Activated CD4-positive, alpha-beta memory T cell treated with anti-CD3 and anti-CD28 coated beads, Interleukin-2, amount 10 ng/mL, durations not matched to agents 7 days and 5 days (primary cell): Measurements from ENCODE around the gene SGSM1. TPM values are rescaled to one million over a fixed set of nuclear protein-coding genes. Genes with fewer than 3 reads are reported as not detected.

Experiments
- CTCF ChIA-PET: fragments of 350-600 bp; sonication (Branson Sonifier 250); formaldehyde crosslinking; loops from one replicate; lab custom pipeline; 2021; ENCODE audit warnings: antibody characterized with exemption, inconsistent platforms; lab: Charles Lee
- POLR2A ChIA-PET: fragments of 350-600 bp; sonication (Branson Sonifier 250); formaldehyde crosslinking; loops from one replicate; lab custom pipeline; 2021; ENCODE audit warnings: antibody characterized with exemption; lab: Charles Lee
- DNase-seq: peaks from one replicate; pipeline ENCODE4 v3.0.0-alpha.2; 2020
- H3K27ac Mint-ChIP-seq: one replicate; pipeline ENCODE4 v1.8.0; 2021; ENCODE audit warnings: mild to moderate bottlenecking, mixed read lengths
- H3K27me3 Mint-ChIP-seq: one replicate; pipeline ENCODE4 v1.8.0; 2021; ENCODE audit warnings: mixed read lengths
- H3K36me3 Mint-ChIP-seq: one replicate; pipeline ENCODE4 v1.8.0; 2021; ENCODE audit warnings: low read depth, mixed read lengths
- H3K4me1 Mint-ChIP-seq: one replicate; pipeline ENCODE4 v1.8.0; 2021; ENCODE audit warnings: mixed read lengths
- H3K4me3 Mint-ChIP-seq: one replicate; pipeline ENCODE4 v1.8.0; 2021; ENCODE audit warnings: mild to moderate bottlenecking, mixed read lengths
- H3K9me3 Mint-ChIP-seq: one replicate; pipeline ENCODE4 v1.8.0; 2021; ENCODE audit warnings: mixed read lengths
- total RNA-seq, 2 experiments: library from RNA; stranded (reverse); gene quantifications; one replicate each; pipeline ENCODE4 v1.2.3, GENCODE V29; 2021

SGSM1 gene
- total RNA-seq, 2 experiments from 2014 or later = 0.35 to 0.93 TPM

DNA sequence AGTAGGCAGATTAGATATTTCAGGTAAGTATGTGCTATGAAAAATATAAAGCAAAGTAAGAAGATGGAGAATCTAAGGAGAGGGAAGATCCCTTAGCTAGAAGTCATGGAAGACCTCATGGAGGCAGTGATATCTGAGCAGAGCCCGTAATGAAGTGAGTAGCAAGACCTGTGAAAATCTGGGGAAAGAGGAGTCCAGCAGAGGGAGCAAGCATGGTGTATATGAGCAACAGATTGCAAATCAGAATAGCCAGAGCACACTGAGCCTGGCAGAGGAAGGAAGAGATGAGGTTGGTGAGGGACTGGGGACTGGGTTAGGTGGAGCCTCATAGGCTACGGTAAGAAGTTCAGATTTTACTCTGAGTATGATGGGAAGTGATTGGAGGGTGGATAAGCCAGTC, 131.1 kb downstream of the SGSM1 start:
- DNase-seq = peak; percentile 23
- Mint-ChIP-seq H3K4me1 (no peaks in the 10 kb centered on the region), H3K4me3 (no peak overlapping the region), H3K27ac (no peak overlapping the region), H3K9me3 (no peaks in the 10 kb centered on the region), H3K36me3 (no peaks in the 10 kb centered on the region), H3K27me3 (peaks cover 12% of the 10 kb centered on the region)
- ChIA-PET POLR2A (interaction anchor here (1.0 kb wide), 1 partner anchor 112 kb away, joined by 3 read pairs; no protein-coding TSS in a partner anchor), CTCF (interaction anchor here (1.0 to 5.1 kb wide), 6 partner anchors 10 to 168 kb away, joined by 3 to 63 read pairs (median 14); no protein-coding TSS in a partner anchor)

DNA sequence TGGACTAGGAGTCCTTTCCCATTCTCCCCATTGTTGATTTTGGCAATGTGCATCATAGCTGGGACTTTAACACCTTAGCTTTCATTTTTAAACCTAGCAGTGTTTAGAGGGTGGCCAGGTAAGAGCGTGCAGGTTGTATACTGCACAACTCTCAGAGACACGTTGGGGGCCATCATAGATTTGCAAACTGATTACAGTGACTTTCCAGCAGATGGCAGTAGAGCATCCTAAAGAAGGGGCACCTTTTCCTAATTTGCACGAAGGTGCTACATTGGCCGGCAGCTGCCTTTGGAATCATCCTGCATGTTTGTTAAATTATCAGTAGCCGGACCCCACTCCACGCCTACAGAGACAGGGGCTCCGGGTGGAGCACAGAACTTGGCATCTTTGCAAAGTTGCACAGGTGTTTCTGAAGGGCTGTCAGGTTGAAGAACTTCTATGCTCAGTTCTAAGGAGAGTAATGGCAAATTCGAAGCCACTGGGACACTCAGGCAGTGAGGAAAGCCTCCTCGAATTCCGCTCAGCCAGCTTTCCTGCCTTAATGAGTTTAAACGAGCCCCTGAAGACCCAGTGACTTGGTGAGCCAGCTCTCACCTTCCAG, 132.8 kb downstream of the SGSM1 start:
- CTCF ChIA-PET = interaction anchor here (0.6 to 5.1 kb wide), 18 partner anchors 9 to 228 kb away, joined by 3 to 63 read pairs (median 4); no protein-coding TSS in a partner anchor

DNA sequence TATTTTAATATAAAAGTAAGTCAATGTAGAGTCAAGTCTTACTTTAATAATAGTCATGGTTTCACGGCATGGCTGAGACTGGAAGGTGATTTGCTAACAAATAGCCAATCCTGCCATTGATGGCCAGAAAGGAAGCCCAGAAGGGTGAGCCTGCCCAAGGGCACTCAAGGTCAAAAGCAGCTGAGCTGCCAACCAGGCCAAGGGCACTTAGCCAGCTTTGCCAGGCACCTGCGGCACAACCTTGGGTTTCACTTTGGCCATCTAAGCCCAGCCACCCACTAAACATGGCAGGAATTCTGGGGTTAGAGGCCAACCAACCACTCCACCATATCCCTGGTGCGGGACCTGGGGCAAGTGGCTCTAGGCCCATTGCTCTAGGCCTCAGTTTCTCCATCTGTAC, 136.3 kb downstream of the SGSM1 start:
- Mint-ChIP-seq H3K4me1 (peaks cover 9% of the 10 kb centered on the region), H3K36me3 (no peaks in the 10 kb centered on the region), H3K27me3 (peaks cover 29% of the 10 kb centered on the region), H3K27ac (no peak overlapping the region), H3K4me3 (no peak overlapping the region), H3K9me3 (no peaks in the 10 kb centered on the region)
- ChIA-PET CTCF (interaction anchor here (0.6 to 1.4 kb wide), 3 partner anchors 8 to 35 kb away, joined by 3 to 5 read pairs (median 3); no protein-coding TSS in a partner anchor), POLR2A (no interaction called here)
- no peak for DNase-seq

More for the DNA sequence above, 132.8 kb downstream of the SGSM1 start:
- Mint-ChIP-seq H3K4me1 (no peaks in the 10 kb centered on the region), H3K4me3 (no peak overlapping the region), H3K27me3 (peaks cover 12% of the 10 kb centered on the region), H3K9me3 (no peaks in the 10 kb centered on the region), H3K27ac (no peak overlapping the region), H3K36me3 (no peaks in the 10 kb centered on the region)
- POLR2A ChIA-PET = interaction anchor here (1.1 kb wide), 1 partner anchor 32 kb away, joined by 3 read pairs; no protein-coding TSS in a partner anchor
- DNase-seq = peak; percentile 35

DNA sequence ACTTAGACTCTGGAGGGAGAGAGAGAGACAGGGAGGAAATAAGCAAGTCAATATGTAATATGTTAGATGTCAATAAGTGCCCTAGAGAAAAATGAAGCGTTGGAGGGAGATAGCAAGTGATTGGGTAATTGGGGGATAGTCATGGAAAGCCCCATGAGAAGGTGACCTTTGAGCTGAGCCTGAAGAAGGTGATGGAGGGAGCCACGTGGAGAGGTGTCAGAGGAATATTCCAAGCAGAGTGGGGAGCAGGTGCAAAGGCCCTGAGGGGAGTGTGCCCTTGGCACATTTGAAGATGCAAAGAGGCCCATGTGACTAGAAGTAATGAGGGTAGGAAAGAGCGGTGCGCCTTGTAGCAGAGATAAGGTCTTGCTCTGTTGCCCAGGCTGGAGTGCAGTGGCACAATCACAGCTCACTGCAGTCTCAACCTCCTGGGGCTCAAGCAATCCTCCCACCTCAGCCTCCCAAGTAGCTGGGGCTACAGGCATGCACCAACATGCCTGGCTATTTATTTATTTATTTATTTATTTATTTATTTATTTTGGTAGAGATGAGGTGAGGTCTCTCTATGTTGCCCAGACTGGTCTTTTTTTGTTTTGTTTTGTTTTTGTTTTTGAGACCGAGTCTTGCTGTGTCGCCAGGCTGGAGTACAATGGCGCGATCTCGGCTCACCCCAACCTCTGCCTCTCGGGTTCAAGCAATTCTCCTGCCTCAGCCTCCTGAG, 138.4 kb downstream of the SGSM1 start:
- no peaks in the 10 kb centered on the region for H3K36me3 Mint-ChIP-seq

DNA sequence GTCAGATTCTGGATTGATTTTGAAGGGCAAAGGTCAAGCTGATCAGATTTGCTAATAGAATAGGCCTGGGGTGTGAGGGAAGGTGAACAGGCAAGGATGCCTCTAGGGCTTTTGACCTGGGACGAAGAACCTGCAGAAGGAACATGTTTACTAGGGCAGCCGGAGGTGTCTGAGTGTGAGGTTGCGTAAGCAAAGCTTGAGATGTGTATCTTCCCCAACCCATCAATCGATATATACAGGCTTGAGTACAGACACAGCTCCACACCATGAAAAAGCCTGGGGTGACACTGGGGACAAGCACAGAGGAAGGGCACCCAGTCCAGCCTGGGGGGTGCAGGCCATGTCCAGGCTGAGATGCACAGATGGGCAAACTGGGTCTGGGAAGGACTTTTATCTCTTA, 139.4 kb downstream of the SGSM1 start:
- POLR2A ChIA-PET = no interaction called here
- DNase-seq = no peak
- CTCF ChIA-PET = interaction anchor here (2.3 kb wide), 1 partner anchor 103 kb away, joined by 11 read pairs; no protein-coding TSS in a partner anchor
- Mint-ChIP-seq H3K36me3 (no peaks in the 10 kb centered on the region), H3K4me3 (no peak overlapping the region), H3K27me3 (peaks cover 51% of the 10 kb centered on the region), H3K27ac (no peak overlapping the region), H3K9me3 (no peaks in the 10 kb centered on the region), H3K4me1 (peaks cover 21% of the 10 kb centered on the region)

More for the DNA sequence above, 138.4 kb downstream of the SGSM1 start:
- H3K27me3 Mint-ChIP-seq = peaks cover 42% of the 10 kb centered on the region
- H3K4me1 Mint-ChIP-seq = peaks cover 12% of the 10 kb centered on the region
- POLR2A ChIA-PET = no interaction called here
- no peak for DNase-seq
- no peak overlapping the region for H3K27ac Mint-ChIP-seq
- H3K4me3 Mint-ChIP-seq = no peak overlapping the region
- CTCF ChIA-PET = interaction anchor here (1.8 kb wide), 1 partner anchor 113 kb away, joined by 7 read pairs; no protein-coding TSS in a partner anchor
- H3K9me3 Mint-ChIP-seq = no peaks in the 10 kb centered on the region

DNA sequence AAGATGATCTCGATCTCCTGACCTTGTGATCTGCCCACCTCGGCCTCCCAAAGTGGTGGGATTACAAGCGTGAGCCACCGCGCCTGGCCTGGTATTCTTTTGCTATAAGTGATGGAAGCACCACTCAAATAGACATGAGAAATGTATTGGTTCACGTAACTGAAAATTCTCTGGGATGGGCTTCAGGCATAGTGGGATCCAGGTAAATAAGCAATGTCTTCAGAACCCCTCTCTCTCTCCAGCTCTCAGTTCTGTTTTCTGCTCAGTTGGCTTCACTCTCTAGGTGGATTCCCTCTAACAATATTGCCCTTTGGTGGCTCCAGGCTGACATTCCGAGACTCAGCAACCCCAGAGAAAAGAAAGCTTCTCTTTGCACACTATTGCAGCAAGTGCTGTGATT, 141.4 kb downstream of the SGSM1 start:
- DNase-seq = no peak
- peaks cover 38% of the 10 kb centered on the region for H3K4me1 Mint-ChIP-seq
- no peaks in the 10 kb centered on the region for H3K36me3 Mint-ChIP-seq
- ChIA-PET POLR2A (interaction anchor here (0.9 kb wide), 1 partner anchor 123 kb away, joined by 3 read pairs; no protein-coding TSS in a partner anchor), CTCF (interaction anchor here (1.3 to 2.3 kb wide), 4 partner anchors 101 to 113 kb away, joined by 3 to 11 read pairs (median 4); no protein-coding TSS in a partner anchor)
- peaks cover 63% of the 10 kb centered on the region for H3K27me3 Mint-ChIP-seq
- no peak overlapping the region for H3K4me3 Mint-ChIP-seq
- H3K9me3 Mint-ChIP-seq = no peaks in the 10 kb centered on the region
- H3K27ac Mint-ChIP-seq = no peak overlapping the region

DNA sequence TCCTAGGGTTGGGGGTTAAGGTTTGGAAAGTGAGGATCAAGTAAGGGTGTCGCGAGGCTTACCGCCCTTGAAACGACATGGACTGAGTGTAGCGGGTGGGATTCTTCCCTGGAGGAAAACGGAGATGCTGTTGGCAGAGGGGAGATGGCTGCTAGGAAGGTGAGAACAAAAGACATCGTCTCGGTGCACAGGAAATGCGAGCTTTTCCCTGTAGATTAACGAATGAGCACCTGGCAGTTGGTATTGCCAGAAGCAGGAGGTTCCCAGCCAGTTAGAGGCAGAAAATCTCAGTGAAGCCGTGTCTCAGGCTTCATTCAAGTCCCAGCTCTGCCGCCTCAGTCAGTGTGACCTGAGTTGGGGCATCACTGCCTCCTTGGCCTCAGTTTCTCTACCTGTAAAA, 141.9 kb downstream of the SGSM1 start:
- no peak overlapping the region for H3K4me3 Mint-ChIP-seq
- peaks cover 60% of the 10 kb centered on the region for H3K27me3 Mint-ChIP-seq
- CTCF ChIA-PET = interaction anchor here (1.3 to 2.3 kb wide), 3 partner anchors 103 to 113 kb away, joined by 3 to 5 read pairs (median 4); no protein-coding TSS in a partner anchor
- no peak for DNase-seq
- H3K27ac Mint-ChIP-seq = no peak overlapping the region
- POLR2A ChIA-PET = interaction anchor here (0.9 kb wide), 1 partner anchor 122 kb away, joined by 3 read pairs; no protein-coding TSS in a partner anchor
- peaks cover 38% of the 10 kb centered on the region for H3K4me1 Mint-ChIP-seq
- no peaks in the 10 kb centered on the region for H3K9me3 Mint-ChIP-seq
- H3K36me3 Mint-ChIP-seq = no peaks in the 10 kb centered on the region

DNA sequence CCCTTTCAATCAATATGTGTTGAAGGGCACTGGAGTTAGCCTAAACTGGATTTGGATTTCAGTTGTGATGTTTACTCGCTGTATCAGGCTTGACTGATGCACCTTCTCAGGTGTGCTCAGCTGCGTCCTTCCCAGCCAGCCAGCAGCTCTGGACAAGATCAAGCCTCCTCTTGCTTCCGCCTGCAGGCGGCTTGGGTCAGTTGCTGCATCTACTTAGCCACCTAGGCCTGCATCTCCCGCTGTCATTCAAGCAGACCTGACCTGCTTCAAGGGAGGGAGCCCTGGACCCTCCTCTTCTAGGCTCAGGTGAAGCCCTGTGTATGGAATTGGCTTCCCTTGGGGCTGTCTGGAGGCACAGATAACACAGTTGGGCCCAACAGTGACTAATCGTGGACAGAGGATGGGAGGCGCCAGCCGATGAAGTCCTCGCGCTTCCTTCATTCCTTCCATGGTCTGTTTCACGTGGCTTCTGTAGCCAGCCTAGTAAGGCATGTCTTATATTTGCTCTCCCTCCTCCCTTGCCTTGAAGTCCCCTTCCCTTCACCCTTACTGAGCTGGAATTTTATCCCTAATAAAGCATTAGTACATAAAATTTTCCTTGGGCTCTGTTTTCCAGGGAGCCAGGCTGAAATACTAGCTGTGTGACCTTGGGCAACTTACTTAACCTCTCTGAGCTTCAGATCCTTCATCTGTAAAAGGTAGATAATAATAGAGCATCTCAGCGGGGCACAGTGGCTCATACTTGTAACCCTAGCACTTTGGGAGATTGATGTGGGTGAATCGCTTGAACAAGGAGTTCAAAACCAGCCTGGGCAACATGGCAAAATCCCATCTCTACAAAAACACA, 142.6 kb downstream of the SGSM1 start:
- Mint-ChIP-seq H3K4me3 (no peak overlapping the region), H3K9me3 (no peaks in the 10 kb centered on the region), H3K36me3 (peaks cover 2% of the 10 kb centered on the region), H3K27me3 (peaks cover 63% of the 10 kb centered on the region), H3K27ac (no peak overlapping the region), H3K4me1 (peaks cover 42% of the 10 kb centered on the region)
- ChIA-PET POLR2A (interaction anchor here (0.9 kb wide), 1 partner anchor 121 kb away, joined by 3 read pairs; no protein-coding TSS in a partner anchor), CTCF (interaction anchor here (1.3 to 3.6 kb wide), 3 partner anchors 10 to 120 kb away, joined by 3 to 21 read pairs (median 5); no protein-coding TSS in a partner anchor)
- no peak for DNase-seq

DNA sequence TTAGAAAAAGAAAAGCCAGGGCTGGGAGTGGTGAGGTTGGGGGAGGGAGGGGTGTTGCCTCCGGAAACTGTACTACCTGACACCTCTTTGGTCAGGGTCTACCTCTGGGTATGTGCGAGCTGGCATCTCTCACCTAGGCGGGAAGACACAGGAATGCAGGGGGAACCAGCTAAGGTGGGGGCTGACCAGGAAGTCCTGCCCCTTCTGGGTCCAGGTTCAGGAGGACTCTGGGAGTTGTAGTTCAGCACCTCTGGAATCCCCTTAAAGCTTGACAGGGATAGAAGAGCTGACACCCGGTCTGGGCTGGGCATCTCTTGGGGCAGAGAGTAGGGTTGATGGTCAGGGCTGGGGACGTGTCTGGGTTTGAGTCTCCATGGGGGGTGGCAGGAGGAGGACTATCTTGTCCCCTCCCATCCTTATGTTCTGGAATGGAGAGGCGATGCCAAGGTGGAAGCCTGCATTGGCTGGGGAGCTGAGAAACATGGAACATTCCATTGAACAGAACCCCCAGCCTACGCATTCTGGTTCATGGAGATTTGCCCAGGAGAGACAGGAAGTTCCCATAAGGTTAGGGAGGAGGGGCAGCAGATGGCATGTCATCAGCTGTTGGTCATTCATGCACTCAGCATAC, 144.4 kb downstream of the SGSM1 start:
- H3K4me1 Mint-ChIP-seq = peaks cover 55% of the 10 kb centered on the region
- ChIA-PET POLR2A (interaction anchor here (1.8 kb wide), 1 partner anchor 99 kb away, joined by 4 read pairs; no protein-coding TSS in a partner anchor), CTCF (interaction anchor here (1.5 to 6.5 kb wide), 4 partner anchors 9 to 106 kb away, joined by 5 to 95 read pairs (median 20); no protein-coding TSS in a partner anchor)
- peaks cover 67% of the 10 kb centered on the region for H3K27me3 Mint-ChIP-seq
- H3K36me3 Mint-ChIP-seq = peaks cover 7% of the 10 kb centered on the region
- H3K27ac Mint-ChIP-seq = no peak overlapping the region
- H3K4me3 Mint-ChIP-seq = no peak overlapping the region
- no peaks in the 10 kb centered on the region for H3K9me3 Mint-ChIP-seq
- no peak for DNase-seq

DNA sequence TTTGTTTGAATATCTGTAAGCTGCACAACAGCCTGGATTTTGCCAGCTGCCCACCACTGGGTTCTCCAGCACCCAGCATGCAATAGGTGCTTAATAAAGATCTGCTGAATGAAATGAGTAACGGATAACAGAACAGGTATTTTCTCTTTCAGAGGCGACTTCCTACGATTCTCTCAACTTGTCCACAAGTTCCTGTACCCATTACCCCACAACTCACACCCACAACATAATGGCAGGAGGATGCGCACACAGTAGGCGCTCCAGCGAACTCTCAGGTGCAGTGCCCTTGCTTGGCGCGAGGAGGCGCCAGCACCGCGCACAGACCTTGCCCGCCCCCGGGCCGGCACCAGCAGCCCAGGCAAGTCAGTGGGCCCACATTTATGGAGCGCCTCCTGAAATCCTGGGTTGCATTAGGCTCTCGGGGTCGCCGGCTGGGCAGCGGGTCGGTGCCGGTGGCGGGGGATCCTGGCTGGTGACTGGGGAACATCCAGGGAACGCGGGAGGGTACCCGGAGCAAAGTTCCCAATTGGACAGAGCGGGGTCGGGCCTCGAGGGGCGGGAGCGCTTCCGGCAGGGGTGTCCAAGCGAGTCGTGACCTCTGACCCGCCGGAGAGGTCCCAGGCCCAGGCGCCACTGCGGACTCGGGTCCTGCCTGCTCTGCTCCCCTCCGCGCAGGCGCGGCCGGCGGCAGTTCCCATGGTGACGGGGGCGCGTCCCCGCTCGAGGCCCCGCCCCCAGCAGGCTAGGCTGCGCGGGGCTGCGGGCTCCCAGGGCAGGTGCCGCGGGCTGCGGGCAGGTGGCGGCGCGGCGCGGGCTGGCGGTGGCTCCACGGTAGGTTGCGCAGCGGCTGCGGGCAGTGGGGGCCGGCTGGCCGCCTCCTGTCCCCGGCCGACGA, 146.2 kb downstream of the SGSM1 start, which contains the start of gene KIAA1671:
Gene KIAA1671 (plus strand): TSS at position 775 of the 895 bp plus-strand sequence. CDS start 75,284 bp downstream, outside the sequence.
- peak within 1 kb of the TSS; percentile 90 for H3K4me3 Mint-ChIP-seq
- no peaks in the 10 kb centered on the region for H3K9me3 Mint-ChIP-seq
- ChIA-PET POLR2A (interaction anchor here (0.8 to 2.0 kb wide), 5 partner anchors 33 to 96 kb away, joined by 3 to 9 read pairs (median 4); no protein-coding TSS in a partner anchor), CTCF (interaction anchor here (0.9 to 6.5 kb wide), 7 partner anchors 10 to 105 kb away, joined by 3 to 95 read pairs (median 5); no protein-coding TSS in a partner anchor)
- peak; percentile 92 for DNase-seq
- peaks cover 12% of the 10 kb centered on the region for H3K36me3 Mint-ChIP-seq
- H3K27ac Mint-ChIP-seq = peak within 1 kb of the TSS; percentile 75
- H3K27me3 Mint-ChIP-seq = peaks cover 68% of the 10 kb centered on the region
- H3K4me1 Mint-ChIP-seq = peaks cover 57% of the 10 kb centered on the region
